ENCODE measurements around the gene ZNF569. TPM values are rescaled to one million over a fixed set of nuclear protein-coding genes. Genes with fewer than 3 reads are reported as not detected.

The ZNF569 gene
- total RNA-seq, 2 donors from 2014 or later, result 3.1 to 5.1 TPM

GRCh38 chr19:37470216-37470615, 3.0 kb upstream of the ZNF569 start:
- TF ChIP-seq, protein P1, sequence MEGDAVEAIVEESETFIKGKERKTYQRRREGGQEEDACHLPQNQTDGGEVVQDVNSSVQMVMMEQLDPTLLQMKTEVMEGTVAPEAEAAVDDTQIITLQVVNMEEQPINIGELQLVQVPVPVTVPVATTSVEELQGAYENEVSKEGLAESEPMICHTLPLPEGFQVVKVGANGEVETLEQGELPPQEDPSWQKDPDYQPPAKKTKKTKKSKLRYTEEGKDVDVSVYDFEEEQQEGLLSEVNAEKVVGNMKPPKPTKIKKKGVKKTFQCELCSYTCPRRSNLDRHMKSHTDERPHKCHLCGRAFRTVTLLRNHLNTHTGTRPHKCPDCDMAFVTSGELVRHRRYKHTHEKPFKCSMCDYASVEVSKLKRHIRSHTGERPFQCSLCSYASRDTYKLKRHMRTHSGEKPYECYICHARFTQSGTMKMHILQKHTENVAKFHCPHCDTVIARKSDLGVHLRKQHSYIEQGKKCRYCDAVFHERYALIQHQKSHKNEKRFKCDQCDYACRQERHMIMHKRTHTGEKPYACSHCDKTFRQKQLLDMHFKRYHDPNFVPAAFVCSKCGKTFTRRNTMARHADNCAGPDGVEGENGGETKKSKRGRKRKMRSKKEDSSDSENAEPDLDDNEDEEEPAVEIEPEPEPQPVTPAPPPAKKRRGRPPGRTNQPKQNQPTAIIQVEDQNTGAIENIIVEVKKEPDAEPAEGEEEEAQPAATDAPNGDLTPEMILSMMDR (IDR thresholded peaks at IDR 0.05), result no peak
- peak overlapping the region in 1 of 2 donors; percentile 85 for H3K4me3 ChIP-seq
- peaks cover 0 to 3% of the 10 kb centered on the region in 2 donors for H3K9me3 ChIP-seq
- DNase-seq (ENCODE audit: low spot score), result no peak
- peaks cover 4% of the 10 kb centered on the region for H3K36me3 ChIP-seq
- peak overlapping the region in 1 of 2 donors; percentile 94 for H3K27ac ChIP-seq
- H3K27me3 ChIP-seq, result no peaks in the 10 kb centered on the region
- H3K4me1 ChIP-seq, result peaks cover 0 to 22% of the 10 kb centered on the region in 2 donors

GRCh38 chr19:37468961-37469777, 1.9 kb upstream of the ZNF569 start, which contains the start of gene ZNF570:
ZNF570 (plus strand) TSS chr19:37469356; CDS start chr19:37470355, 999 bp downstream.
- peak; percentile 89 for DNase-seq (ENCODE audit: low spot score)
- Histone ChIP-seq H3K4me1 (peaks cover 0 to 22% of the 10 kb centered on the region in 2 donors), H3K4me3 (peak within 1 kb of the TSS; percentile 62 to 85), H3K9me3 (no peaks in the 10 kb centered on the region), H3K36me3 (peaks cover 6% of the 10 kb centered on the region), H3K27me3 (no peaks in the 10 kb centered on the region), H3K27ac (peak within 1 kb of the TSS; percentile 94)
- TF ChIP-seq, protein P1 (IDR thresholded peaks at IDR 0.05), result no peak

GRCh38 chr19:37467608-37468090, 405 bp upstream of the ZNF569 start:
- H3K36me3 ChIP-seq, result peaks cover 19% of the 10 kb centered on the region
- TF ChIP-seq, protein P1 (IDR thresholded peaks at IDR 0.05), result no peak
- DNase-seq (ENCODE audit: low spot score), result no peak
- H3K27ac ChIP-seq, result peak overlapping the region; percentile 94
- H3K4me3 ChIP-seq, result peak overlapping the region; percentile 67 to 85
- H3K27me3 ChIP-seq, result no peaks in the 10 kb centered on the region
- peaks cover 0 to 22% of the 10 kb centered on the region in 2 donors for H3K4me1 ChIP-seq
- peaks cover 0 to 2% of the 10 kb centered on the region in 2 donors for H3K9me3 ChIP-seq

DNA sequence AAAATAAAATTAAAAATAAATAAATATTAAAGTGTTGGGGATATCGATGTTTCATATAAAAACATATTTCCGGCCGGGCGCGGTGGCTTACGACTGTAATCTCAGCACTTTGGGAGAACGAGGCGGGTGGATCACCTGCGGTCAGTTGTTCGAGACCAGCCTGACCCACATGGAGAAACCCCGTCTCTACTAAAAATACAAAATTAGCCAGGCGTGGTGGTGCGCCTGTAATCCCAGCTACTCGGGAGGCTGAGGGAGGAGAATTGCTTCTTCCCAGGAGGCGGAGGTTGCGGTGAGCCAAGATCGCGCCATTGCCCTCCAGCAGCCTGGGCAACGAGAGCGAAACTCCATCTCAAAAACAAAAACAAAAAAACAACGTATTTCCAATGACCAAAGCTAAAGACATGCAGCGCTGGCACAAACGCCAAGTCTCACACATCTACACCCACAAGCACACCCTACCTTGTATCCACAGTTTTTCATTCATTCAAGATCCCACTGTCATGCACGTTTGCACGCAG, 907 bp downstream of the ZNF569 start:
- TF ChIP-seq, protein P1 (IDR thresholded peaks at IDR 0.05), result no peak
- H3K4me3 ChIP-seq, result peak overlapping the region; percentile 67 to 85
- peaks cover 0 to 15% of the 10 kb centered on the region in 2 donors for H3K9me3 ChIP-seq
- peaks cover 31% of the 10 kb centered on the region for H3K36me3 ChIP-seq
- no peak for DNase-seq (ENCODE audit: low spot score)
- no peaks in the 10 kb centered on the region for H3K27me3 ChIP-seq
- H3K4me1 ChIP-seq, result peaks cover 0 to 22% of the 10 kb centered on the region in 2 donors
- H3K27ac ChIP-seq, result peak overlapping the region; percentile 94

- no peak for DNase-seq (ENCODE audit: low spot score)
- Histone ChIP-seq H3K36me3 (peaks cover 32% of the 10 kb centered on the region), H3K9me3 (peaks cover 52 to 100% of the 10 kb centered on the region in 2 donors), H3K4me1 (no peaks in the 10 kb centered on the region), H3K4me3 (no peak overlapping the region), H3K27ac (no peak overlapping the region), H3K27me3 (no peaks in the 10 kb centered on the region)
- TF ChIP-seq, protein P1 (IDR thresholded peaks at IDR 0.05), result no peak
Measured at GRCh38 chr19:37452500-37453245, 14.6 kb downstream of the ZNF569 start.
